Mucosa of stomach (tissue), 1 donor: Measurements from ENCODE around the gene TRAF7.
"Not testable (repeated sequence)": the region's sequence is repeated elsewhere in the genome, so short reads cannot be mapped to it uniquely, and the experiment has no call there.

ENCODE experiments used
- H3K27me3 ChIP-seq: one replicate; pipeline ENCODE4 v1.7.0; 2013; ENCODE audit warnings: mild to moderate bottlenecking, low read length; ENCODE audit not compliant: control insufficient read depth, insufficient read depth
- H3K36me3 ChIP-seq: one replicate; pipeline ENCODE4 v1.7.0; 2013; ENCODE audit warnings: low read length; ENCODE audit not compliant: control insufficient read depth, insufficient read depth
- H3K4me1 ChIP-seq: one replicate; pipeline ENCODE4 v1.7.0; 2013; ENCODE audit warnings: mild to moderate bottlenecking, low read length; ENCODE audit not compliant: control insufficient read depth, insufficient read depth
- H3K4me3 ChIP-seq: one replicate; pipeline ENCODE4 v1.7.0; 2013; ENCODE audit warnings: low read length
- H3K9ac ChIP-seq: one replicate; pipeline ENCODE4 v1.7.0; 2013; ENCODE audit warnings: mild to moderate bottlenecking, low read length, moderate library complexity
- H3K9me3 ChIP-seq: one replicate; pipeline ENCODE4 v1.7.0; 2013; ENCODE audit warnings: mild to moderate bottlenecking, low read length, moderate library complexity; ENCODE audit not compliant: control insufficient read depth
- donor health status: Pancreatic carcinoma.

Gene TRAF7

DNA sequence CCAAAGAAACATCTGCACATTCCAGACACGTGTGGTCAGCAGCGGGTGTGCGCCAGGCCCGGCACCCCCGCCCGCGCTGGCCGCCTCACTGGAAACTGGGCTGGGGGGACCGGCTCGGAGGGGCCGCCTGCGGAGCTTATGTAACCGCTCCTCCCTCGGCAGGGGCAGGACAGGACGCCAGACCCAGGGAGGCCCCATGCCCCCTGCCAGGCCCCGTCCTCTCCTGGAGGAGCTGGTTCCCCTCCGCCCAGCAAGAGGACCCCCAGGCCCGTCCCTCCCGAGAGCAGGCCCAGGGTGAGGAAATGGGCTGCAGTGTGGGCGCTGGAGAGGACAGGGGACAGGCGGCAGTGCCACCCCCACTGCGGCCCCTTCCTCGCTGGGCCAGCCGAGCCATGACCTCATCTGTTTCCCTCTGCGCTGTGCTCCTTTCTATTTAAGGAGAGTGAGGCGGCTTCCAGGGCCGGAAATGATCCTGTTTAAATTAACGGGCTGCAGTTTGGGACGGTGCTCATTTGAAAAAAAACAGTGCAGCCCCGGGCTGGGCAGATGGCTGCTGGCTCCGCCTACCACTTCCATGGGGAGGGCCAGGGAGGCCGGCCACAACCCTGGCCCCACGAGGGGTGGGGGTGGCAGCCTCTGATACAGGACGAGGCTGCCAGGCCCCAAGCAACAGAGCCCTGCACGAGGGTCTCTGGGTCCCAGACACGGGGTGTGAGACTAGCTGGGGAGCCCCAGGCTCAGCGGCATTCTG, 30.7 kb upstream of the TRAF7 start:
- H3K36me3 ChIP-seq, H3K27me3 ChIP-seq, H3K4me3 ChIP-seq, H3K9ac ChIP-seq, H3K9me3 ChIP-seq: not testable (repeated sequence)
- peaks cover 23% of the 10 kb centered on the region for H3K4me1 ChIP-seq

DNA sequence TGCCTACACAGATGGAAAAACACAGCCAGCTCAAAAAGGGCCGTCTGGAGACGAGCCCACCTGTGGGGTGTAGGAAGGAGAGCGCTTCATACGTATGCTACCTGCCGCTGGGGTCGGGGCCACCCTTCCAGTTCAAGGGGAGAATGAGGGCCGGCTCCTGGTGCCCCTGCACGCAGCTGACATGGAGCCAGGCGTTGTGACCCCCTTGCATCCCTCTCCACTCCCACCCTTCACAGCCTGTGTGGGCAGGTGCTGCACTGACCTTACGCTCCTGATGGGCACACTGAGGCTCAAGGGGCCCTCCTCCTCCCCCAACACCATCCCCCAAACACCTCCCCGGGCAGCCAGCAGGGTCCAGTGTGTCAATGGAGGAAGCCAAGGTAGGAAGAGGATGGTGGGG, 30.0 kb upstream of the TRAF7 start:
- H3K4me1 ChIP-seq = peaks cover 23% of the 10 kb centered on the region

DNA sequence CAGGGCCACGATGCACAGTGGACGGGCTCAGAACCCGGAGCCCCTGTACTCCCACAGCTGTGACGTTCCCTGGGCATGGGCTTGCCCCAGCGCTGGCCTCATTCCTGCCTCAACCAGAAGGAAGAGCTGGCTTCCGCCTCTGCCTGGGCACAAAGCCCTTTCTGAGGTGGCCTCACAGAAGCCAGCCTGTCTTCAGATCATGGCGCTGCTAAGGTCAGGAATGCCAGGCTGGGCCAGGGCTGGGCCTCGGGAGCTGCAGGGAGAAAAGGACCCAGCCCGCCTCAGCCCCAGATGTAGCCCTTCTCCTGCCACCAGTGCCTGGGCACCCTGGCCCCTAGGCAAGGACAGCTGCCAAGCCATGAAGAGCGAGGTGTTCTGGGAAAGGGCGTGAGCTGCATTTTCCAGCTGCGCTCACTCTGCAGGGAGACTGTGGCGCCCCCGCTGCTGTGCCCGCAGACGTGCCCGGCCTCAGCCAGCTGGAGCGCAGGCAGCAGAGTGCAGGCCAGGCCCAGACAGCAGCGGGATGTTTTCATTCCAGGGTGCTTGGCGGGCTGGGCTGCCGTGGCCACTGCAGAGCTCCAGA, 29.3 kb upstream of the TRAF7 start:
- not testable (repeated sequence) for H3K36me3 ChIP-seq, H3K27me3 ChIP-seq, H3K9me3 ChIP-seq, H3K9ac ChIP-seq, H3K4me3 ChIP-seq
- H3K4me1 ChIP-seq = peaks cover 23% of the 10 kb centered on the region

More for the DNA sequence above, 30.0 kb upstream of the TRAF7 start:
- H3K36me3 ChIP-seq, H3K9ac ChIP-seq, H3K9me3 ChIP-seq, H3K4me3 ChIP-seq, H3K27me3 ChIP-seq: not testable (repeated sequence)

DNA sequence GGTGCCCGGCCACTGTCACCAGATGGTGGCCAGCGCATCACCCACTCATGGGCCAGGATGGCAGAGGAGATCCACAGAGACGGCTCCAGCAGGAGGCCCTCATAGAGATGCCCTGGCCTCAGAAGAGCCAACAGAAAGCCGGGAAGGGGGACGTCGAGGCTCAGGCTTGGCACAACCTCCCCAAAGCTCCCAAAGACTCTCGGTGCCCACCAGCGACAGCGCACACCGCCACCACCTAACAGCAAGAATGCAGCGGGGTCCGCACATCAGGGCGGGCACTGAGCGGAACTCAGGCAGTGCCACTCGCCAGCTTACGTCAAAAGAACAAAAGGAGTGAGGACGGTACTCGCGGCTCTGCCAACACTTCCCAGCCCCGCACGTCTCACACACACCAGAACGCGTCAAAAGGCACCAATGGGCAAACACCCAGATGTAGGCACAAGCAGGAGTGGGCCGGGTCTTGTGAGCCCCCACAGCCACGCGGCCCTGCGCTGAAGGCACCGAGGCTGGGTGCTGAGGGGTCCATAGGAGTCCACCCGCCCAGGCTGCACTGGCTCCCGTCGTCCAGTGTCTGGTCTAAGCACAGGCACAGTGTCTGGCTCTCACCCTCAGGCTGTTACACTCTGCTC, 28.5 kb upstream of the TRAF7 start:
- H3K36me3 ChIP-seq, H3K4me3 ChIP-seq, H3K9ac ChIP-seq, H3K9me3 ChIP-seq, H3K27me3 ChIP-seq: not testable (repeated sequence)
- peaks cover 23% of the 10 kb centered on the region for H3K4me1 ChIP-seq

DNA sequence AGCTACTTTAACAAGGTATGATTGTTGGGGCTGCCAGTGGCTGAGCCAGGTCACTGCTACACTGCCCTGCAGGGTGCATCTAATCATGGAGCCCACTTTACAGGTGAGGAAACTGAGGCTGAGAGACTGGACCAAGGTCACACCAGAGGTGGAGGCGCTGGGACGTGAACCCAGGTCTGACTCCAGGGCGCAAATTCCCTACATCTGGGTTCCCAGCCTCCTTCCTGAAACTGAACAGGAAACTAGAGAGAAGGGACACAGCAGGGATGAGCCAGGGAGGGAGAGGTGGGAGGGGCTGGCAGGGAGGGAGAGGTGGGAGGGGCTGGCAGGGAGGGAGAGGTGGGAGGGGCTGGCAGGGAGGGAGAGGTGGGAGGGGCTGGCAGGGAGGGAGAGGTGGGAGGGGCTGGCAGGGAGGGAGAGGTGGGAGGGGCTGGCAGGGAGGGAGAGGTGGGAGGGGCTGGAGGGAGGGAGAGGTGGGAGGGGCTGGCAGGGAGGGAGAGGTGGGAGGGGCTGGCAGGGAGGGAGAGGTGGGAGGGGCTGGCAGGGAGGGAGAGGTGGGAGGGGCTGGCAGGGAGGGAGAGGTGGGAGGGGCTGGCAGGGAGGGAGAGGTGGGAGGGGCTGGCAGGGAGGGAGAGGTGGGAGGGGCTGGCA, 27.8 kb upstream of the TRAF7 start:
- not testable (repeated sequence) for H3K4me3 ChIP-seq, H3K9ac ChIP-seq, H3K27me3 ChIP-seq, H3K36me3 ChIP-seq, H3K9me3 ChIP-seq
- H3K4me1 ChIP-seq = peaks cover 23% of the 10 kb centered on the region

DNA sequence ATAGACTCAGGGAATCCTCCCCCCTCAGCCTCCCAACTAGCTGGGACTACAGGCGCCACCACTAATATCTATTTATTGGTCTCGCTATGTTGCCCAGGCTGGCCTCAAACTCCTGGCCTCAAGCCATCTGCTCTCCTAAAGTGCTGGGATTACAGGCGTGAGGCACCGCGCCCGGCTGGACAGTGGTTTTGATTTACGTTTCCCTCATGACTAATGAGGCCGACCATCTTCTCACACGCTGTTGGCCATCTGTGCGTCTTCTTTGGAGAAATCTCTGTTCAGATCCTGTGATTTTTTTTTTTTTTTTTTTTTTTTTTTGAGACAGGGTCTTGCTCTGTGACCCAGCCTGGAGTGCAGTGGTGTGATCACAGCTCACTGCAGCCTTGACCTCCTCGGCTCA, 26.3 kb upstream of the TRAF7 start:
- H3K36me3 ChIP-seq, H3K4me3 ChIP-seq, H3K9me3 ChIP-seq, H3K27me3 ChIP-seq, H3K9ac ChIP-seq: not testable (repeated sequence)
- peaks cover 21% of the 10 kb centered on the region for H3K4me1 ChIP-seq

DNA sequence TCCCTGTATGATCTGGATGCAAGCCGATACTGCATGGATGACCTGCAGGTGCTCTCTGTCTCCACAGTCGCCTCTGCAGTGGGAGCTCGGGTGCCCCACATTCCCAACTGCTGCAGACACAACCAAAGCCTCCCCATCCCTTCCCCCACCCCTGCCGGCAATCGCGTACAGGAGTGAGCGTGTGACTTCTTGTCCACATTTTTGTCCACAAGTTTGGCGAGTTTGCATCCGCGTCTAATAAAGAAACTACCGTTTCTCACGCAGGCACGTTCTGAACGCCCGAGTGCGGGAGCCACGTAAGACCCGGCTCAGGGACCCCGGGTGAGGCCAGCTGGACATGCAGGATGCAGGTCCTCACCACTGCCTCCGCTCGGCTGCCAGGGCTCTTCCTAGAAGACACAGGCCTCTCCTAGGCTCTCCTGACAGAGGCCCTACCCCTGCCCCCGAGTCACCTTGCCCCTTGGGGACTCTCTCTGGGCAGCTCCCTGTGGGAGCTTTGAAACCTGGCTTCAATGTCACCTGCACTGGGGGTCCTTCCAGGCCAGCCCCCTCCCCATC, 25.6 kb upstream of the TRAF7 start:
- not testable (repeated sequence) for H3K36me3 ChIP-seq, H3K27me3 ChIP-seq, H3K9me3 ChIP-seq, H3K9ac ChIP-seq, H3K4me3 ChIP-seq
- peaks cover 19% of the 10 kb centered on the region for H3K4me1 ChIP-seq

DNA sequence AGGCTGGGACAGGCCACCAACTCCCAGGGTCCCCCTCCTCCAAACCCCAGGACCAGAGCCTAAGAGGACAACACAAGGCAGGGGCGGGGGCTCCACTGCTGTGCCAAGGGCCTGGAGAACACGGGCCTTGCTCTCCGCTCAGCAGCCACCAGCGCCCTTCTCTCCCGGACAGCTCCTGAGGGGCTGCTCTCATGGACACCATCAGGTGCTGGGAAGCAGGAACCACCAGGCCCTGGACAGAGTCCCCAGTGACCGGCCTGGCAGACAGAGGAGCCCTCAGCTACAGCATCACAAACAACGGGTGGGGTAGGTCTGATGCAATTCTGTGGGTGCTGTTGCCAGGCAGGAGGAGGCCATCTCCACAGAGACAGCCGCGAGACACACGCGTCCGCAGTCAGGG, 21.8 kb upstream of the TRAF7 start:
- not testable (repeated sequence) for H3K36me3 ChIP-seq, H3K27me3 ChIP-seq, H3K4me3 ChIP-seq, H3K4me1 ChIP-seq, H3K9me3 ChIP-seq, H3K9ac ChIP-seq

DNA sequence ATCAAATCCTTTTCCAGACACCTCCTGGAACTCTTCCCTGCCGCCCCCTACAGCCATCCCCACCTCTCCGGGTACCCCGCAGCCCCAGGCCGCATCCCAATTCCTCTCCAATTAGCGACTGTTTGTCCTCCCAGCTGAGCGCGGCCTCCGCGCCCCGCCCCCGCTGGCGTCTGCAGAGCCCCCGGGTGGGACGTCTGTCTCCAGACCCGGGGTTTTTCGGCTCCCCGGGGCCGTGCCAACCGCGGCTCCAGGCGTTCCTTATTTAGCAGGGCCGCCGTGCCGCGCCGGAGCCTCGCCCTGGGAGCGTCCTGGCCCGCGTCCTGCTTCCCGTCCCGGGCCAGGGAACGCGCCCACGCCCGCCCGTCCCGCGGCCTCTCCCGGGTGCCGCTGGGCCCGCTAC, 20.5 kb upstream of the TRAF7 start:
- not testable (repeated sequence) for H3K4me3 ChIP-seq, H3K9ac ChIP-seq

DNA sequence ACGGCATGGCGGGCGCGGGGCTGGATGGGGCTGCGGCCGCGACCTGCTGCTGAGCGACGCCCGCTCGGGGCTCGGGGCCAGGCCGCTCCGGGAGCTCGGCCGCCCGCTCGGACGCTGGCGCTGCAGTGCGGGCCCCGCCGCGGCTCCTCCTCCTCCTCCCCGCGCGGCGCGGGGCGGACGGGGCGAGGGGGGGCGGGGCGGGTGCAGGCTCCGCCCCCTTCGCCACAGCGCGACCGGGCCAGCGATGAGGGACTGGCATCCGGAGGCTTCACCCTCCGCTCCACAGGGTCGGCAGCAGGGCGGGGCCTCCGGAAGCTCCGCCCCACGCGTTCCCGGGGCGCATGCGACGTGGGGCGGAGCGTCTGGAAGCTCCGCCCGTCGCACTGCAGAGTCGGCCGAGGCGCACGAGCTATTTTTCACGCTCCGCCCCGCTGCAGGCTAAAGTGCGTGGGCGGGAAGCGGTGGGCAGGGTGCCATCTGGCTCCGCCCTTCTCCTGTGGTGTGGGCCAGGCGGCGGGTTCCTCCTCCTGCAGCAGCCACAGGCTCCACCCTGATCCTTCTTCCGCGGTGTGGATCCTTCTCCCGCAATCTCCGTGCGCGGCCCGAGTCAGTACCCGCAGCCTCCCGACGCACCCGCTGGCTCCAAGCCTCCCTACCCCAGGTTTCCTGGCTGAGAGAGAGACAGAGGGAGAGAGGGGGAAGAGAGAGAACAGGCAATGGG, 19.7 kb upstream of the TRAF7 start, which contains the start of gene PKD1:
TSS of gene PKD1 (minus strand) at position 129 of the 721 bp plus-strand sequence. CDS start 209 bp downstream, outside the sequence.
- not testable (repeated sequence) for H3K9ac ChIP-seq, H3K4me1 ChIP-seq, H3K36me3 ChIP-seq, H3K27me3 ChIP-seq, H3K9me3 ChIP-seq, H3K4me3 ChIP-seq

More for the DNA sequence above, 20.5 kb upstream of the TRAF7 start:
- not testable (repeated sequence) for H3K36me3 ChIP-seq, H3K27me3 ChIP-seq, H3K4me1 ChIP-seq, H3K9me3 ChIP-seq

DNA sequence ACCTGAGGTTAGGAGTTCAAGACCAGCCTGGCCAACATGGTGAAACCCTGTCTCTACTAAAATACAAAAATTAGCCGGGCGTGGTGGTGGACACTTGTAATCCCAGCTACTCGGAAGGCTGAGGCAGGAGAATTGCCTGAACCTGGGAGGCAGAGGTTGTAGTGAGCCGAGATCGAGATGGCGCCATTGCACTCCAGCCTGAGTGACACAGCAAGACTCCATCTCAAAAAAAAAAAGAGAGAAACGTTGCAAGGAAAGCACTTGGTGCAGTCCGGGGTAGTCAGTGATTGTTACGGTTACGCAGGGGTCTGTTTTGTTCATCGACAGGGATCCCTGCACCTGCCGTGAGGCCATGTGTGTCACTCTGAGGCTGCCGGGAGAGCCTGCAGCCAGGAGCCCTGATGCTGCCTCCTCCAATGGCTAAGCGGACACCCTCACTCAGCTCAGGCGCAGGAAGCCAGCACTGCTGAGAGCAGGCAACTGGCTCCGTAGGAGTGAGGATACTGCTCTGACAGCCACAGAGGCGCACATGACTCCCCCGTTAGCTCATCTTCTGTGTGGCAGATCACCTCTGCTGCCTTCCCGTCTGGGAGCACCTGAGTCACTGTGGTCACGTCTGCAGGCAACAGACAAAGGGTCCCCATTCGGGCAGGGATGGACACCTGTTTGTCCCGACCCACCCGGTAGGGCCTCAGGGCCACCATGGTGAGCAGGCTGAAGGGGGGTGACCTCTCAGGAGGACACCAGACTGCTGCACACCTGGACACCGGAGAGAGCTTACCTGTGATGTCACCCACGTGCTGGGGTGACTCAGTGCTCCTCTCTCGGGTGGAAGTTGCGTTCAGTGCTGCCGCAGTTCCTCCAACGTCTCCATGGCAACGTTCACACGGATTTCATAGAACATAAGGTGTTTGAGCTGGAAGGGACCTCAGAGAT, 12.4 kb upstream of the TRAF7 start:
- Histone ChIP-seq H3K27me3 (no peaks in the 10 kb centered on the region), H3K4me3 (no peak overlapping the region), H3K4me1 (peaks cover 11% of the 10 kb centered on the region), H3K9me3 (no peaks in the 10 kb centered on the region), H3K9ac (no peak overlapping the region), H3K36me3 (no peaks in the 10 kb centered on the region)
